ENCODE data around the gene CDK1.

Gene CDK1

DNA sequence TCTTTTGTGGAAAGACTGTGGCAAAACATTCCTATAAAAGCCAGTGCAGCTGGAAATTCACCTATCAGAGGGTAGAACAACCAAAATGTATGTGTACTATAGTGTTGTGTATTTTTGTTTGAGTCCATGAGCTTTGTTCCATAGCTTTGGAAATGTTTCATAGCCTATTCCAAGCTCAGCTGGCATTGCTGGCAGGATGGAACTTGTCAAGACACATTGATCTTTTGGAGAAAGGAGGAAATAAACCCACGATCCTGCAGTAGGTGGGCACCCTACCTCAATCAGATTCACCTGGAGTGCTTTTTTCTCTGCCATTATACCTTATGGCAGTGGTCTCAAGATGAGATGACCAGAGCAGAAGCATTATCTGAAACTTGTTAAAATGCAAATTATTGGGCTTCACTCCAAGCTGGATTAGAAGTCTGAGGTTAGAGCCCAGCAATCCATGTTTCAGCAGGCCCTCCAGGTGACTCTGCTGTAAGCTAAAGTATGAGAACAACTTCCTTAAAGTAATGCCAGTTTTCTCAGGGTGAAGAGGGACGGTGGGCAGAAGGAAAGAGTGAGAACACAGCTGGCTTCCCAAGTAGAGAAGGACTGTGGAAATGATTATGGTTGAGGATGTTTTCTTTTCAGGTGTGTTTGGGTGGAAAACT is 30.3 kb upstream of the CDK1 start:
- no peak for TF ChIP-seq JUND (IDR thresholded peaks at IDR 0.05; ENCODE audit: low read depth)
- in situ Hi-C loops (cut with HindIII; ENCODE audit: low pct_unique_long_range_greater_than_20kb, low sequenced_read_pairs): no loop called here
- no peak for DNase-seq (ENCODE audit: low read depth in 1 of 2, low spot score in 1 of 2)

DNA sequence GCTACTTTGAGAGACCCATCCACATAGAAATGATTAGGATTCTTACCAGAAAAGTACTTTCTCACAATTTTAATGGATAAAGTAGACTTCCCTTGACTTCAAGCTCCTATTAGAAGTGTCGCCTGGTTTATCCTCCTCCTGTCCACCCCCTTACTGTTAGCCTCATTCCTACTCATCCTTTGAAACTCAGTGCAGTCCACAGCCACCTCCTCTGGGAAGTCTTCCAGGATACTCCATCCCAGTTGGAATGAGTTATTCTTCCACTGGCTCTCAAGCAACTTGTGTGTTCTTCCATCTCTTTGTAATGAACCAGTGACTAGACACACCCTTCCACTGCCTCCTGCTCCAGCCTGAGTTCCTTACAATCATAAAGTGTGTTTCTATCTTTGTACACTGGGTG is 25.1 kb upstream of the CDK1 start:
- TF ChIP-seq JUND (IDR thresholded peaks at IDR 0.05; ENCODE audit: low read depth): no peak
- in situ Hi-C loops (cut with HindIII; ENCODE audit: low pct_unique_long_range_greater_than_20kb, low sequenced_read_pairs): no loop called here
- DNase-seq (ENCODE audit: low read depth in 1 of 2, low spot score in 1 of 2): no peak

DNA sequence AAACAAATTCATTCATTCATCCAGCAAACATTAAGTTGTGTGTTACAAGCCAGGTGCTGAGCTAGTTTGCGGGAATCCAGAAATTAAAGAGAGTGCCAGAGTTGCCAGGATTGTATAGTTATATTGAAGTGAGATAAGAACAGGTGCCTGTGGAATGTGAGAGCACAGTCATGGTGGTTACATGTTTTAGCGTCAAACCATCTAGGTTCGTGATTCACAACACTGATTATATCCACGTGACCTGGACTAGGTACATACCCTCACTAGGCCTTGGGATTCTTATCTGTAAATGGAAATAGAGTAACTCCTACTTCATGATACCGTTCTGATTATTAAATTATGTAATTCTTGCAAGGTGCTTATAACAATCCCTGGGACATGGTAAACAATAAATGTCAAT is 24.5 kb upstream of the CDK1 start:
- DNase-seq (ENCODE audit: low read depth in 1 of 2, low spot score in 1 of 2): no peak
- in situ Hi-C loops (cut with HindIII; ENCODE audit: low pct_unique_long_range_greater_than_20kb, low sequenced_read_pairs): no loop called here
- no peak for TF ChIP-seq JUND (IDR thresholded peaks at IDR 0.05; ENCODE audit: low read depth)

DNA sequence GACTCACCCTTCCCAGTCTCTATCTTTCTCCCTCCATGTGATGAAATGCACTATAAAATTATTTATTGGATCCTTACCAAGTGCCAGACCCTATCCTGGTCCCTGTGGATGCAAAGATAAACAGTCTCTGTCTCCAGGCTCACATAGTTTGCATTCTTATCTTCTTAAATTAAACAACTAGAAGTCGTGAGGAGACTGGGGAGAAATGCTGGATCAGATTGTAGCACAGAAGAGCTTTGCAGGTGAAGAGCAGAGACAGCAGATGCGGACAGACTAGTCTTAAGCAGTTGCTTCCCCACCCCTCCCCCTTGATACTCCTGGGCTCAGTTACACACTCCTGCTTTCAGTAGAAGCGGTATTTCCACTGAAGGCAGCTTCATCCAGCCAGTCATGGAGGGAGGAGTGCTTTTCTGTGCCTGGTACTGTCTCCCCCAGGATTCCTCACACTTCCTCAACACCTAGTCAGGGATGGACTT is 20.8 kb upstream of the CDK1 start:
- peak in 1 of 2 experiments; percentile 47 for DNase-seq (ENCODE audit: low read depth in 1 of 2, low spot score in 1 of 2)
- in situ Hi-C loops (cut with HindIII; ENCODE audit: low pct_unique_long_range_greater_than_20kb, low sequenced_read_pairs): no loop called here
- TF ChIP-seq JUND (IDR thresholded peaks at IDR 0.05; ENCODE audit: low read depth): no peak

DNA sequence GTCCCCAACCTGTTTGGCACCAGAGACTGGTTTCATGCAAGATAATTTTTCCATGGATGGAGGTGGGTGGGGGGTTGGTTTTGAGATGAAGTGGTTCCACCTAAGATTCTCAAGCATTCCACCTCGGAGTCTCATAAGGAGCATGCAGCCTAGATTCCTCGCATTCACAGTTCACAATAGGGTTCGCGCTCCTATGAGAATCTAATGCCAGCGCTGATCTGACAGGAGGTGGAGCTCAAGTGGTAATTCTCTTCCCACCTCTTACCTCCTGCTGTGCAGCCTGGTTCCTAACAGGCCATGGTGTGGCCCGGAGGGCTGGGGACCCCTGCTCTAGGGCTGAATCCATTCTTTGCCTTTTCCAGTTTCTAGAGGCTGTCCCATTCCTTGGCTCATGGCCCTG is 19.1 kb upstream of the CDK1 start:
- TF ChIP-seq JUND (IDR thresholded peaks at IDR 0.05; ENCODE audit: low read depth): no peak
- DNase-seq (ENCODE audit: low read depth in 1 of 2, low spot score in 1 of 2): no peak
- in situ Hi-C loops (cut with HindIII; ENCODE audit: low pct_unique_long_range_greater_than_20kb, low sequenced_read_pairs): no loop called here

DNA sequence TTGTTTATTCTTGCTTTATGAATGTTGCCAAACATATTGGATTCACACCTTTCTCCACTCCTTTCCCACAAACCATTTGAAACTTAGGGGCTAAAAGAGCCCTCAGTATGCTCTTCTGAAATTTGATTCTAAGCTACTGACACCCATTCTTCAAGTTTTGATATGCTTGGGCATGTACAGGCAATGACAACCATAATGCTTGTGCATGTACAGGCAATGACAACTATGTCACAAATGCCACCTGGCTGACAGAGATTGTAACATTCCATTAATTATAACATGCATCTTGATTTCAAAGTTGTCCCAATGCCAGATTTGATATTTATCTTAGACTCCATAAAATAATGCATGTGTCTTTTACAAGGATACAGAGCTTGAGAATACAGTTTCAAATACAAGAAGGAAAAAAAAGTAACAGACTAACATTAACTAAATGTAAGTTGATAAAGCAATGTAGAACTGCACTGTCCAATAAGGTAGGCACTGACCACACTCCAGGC is 17.5 kb upstream of the CDK1 start:
- in situ Hi-C loops (cut with HindIII; ENCODE audit: low pct_unique_long_range_greater_than_20kb, low sequenced_read_pairs): no loop called here
- no peak for TF ChIP-seq JUND (IDR thresholded peaks at IDR 0.05; ENCODE audit: low read depth)
- DNase-seq (ENCODE audit: low read depth in 1 of 2, low spot score in 1 of 2): no peak

DNA sequence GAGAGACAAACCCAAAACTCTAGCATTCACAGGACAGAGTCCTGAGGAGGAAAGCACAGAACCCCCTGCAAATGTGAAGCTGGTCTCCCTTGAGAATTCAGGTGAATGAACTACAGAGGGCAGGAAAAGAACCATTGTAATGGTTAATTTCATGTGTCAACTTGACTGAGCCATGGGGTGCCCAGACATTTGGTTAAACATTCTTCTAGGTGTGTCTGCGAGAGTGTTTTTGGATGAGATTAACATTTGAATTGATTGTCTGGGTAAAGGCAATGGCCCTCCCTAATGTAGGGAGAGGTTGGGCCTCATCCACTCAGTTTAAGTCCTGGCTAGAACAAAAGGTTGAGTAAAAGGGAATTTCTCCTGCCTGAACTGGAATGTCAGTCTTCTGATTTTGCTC is 15.7 kb upstream of the CDK1 start:
- in situ Hi-C loops (cut with HindIII; ENCODE audit: low pct_unique_long_range_greater_than_20kb, low sequenced_read_pairs): no loop called here
- no peak for DNase-seq (ENCODE audit: low read depth in 1 of 2, low spot score in 1 of 2)
- no peak for TF ChIP-seq JUND (IDR thresholded peaks at IDR 0.05; ENCODE audit: low read depth)

DNA sequence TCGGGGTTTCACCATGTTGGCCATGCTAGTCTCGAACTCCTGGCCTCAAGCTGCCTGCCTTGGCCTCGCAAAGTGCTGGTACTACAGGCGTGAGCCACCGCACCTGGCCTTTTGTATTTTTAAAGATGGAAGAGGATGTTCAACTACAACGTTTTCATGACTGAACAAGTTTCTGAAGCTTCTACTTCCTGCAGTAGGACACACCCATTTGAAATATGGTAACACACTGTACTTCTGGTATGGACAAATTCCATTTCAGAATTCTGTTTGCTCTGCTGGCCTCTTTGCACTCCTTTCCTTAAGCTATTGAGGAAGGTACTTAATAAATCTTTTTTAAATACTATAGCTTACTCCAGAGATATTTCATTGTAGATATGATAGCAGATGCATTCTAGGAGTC is 10.9 kb upstream of the CDK1 start:
- no peak for TF ChIP-seq JUND (IDR thresholded peaks at IDR 0.05; ENCODE audit: low read depth)
- no peak for DNase-seq (ENCODE audit: low read depth in 1 of 2, low spot score in 1 of 2)
- in situ Hi-C loops (cut with HindIII; ENCODE audit: low pct_unique_long_range_greater_than_20kb, low sequenced_read_pairs): no loop called here

DNA sequence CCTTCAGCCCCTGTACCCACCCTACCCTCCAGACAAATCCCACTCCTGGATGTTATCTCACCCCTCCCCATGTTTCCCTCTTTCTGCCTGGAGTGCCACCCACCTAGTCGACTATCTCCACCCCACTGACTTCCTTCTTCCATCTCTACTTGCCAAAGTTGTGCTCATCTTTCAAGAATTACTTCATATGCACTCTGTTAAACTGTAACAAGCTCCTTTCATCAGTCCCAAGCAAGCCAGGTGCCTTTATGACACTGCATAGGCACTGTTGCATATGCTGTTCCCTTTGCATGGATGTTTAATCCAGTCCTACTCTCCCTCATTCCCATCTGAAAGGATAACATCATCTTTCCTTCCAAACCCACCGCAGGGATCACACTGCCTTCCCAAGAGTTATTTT is 8.9 kb upstream of the CDK1 start:
- in situ Hi-C loops (cut with HindIII; ENCODE audit: low pct_unique_long_range_greater_than_20kb, low sequenced_read_pairs): no loop called here
- TF ChIP-seq JUND (IDR thresholded peaks at IDR 0.05; ENCODE audit: low read depth): no peak
- no peak for DNase-seq (ENCODE audit: low read depth in 1 of 2, low spot score in 1 of 2)

DNA sequence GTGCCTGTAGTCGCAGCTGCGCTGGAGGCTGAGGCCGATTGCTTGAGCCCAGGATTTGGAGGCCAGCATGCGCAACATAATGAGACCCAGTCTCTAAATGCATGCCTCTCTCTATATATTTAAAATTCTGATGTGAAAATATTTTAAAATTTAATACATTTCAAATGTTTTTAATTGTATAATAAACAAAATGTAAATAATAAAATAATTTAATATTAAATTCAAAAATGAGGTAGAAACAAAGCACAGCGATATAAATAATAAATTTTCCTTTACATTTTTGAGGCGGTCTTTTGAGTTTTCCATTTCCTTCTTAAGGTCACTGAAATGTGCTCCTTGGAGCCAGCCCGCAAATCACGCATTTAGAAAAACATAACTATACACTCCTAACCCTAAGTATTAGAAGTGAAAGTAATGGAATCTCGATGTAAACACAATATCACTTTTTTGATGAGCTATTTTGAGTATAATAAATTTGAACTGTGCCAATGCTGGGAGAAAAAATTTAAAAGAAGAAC is 523 bp upstream of the CDK1 start:
- in situ Hi-C loops (cut with HindIII; ENCODE audit: low pct_unique_long_range_greater_than_20kb, low sequenced_read_pairs): no loop called here

DNA sequence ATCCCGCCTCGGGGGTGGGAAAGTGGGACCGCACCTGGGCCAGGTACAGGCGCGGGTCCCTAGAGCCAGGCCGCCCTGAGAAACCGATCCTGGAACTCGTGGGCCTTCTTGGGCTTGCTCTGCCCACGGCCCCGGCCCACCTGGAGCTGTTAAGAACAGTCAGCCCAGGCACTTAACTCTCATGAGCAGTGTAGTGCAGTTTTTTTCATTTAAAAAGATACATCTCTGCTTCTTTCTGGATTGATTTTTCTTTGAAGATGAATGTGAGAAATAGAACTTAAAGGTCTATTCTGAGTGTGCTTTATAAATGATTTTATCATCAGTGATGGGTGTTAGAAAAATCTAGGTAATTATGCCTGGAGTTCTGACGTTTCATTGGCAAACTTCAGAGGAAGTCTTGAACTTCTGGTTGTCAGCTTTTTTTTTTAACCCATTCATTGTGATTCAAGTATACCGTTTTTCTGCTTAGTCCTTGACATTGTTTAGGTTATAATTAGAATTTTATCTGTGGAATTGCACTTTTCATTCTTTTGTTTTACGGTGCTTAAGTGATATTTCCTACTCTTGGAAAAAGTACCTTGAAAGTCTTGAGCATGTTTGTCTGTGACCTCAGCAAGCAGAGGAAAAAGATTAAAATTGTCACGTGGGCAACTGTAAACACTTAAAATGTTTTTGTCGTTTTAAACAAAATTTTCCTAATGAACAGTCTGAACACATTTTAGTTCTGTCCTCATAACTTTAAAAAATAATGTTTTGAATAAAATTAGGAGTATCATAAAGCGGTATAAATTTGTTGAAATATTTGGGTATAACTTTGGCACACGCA is 906 bp downstream of the CDK1 start:
- TF ChIP-seq JUND (IDR thresholded peaks at IDR 0.05; ENCODE audit: low read depth): no peak
- DNase-seq (ENCODE audit: low read depth in 1 of 2, low spot score in 1 of 2): peak in 1 of 2 experiments; percentile 53
- in situ Hi-C loops (cut with HindIII; ENCODE audit: low pct_unique_long_range_greater_than_20kb, low sequenced_read_pairs): no loop called here

More for the DNA sequence above, 523 bp upstream of the CDK1 start:
- DNase-seq (ENCODE audit: low read depth in 1 of 2, low spot score in 1 of 2): no peak
- TF ChIP-seq JUND (IDR thresholded peaks at IDR 0.05; ENCODE audit: low read depth): no peak

DNA sequence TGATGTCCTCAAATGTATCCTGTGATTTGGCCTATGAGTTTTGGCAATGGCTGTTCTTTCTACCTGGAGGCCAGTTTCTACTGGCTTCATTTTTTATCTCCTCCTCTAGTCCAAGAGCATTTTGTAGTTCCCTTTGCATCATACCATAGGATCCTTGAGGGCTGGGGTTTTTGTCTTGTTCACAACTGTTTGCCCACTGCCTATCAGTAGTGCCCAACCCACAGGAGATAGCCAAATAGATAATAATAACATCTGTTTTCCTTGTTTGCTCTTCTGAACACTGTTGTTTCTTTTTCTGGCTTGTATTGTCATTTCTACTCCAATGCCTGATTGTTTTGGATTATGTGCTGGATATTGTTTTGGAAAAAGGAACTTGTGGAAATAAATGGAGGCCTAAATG is 3.4 kb downstream of the CDK1 start:
- peak; percentile 39; the same call in 1 of the 2 replicates for TF ChIP-seq JUND (IDR thresholded peaks at IDR 0.05; ENCODE audit: low read depth)
- no peak for DNase-seq (ENCODE audit: low read depth in 1 of 2, low spot score in 1 of 2)
- in situ Hi-C loops (cut with HindIII; ENCODE audit: low pct_unique_long_range_greater_than_20kb, low sequenced_read_pairs): no loop called here

DNA sequence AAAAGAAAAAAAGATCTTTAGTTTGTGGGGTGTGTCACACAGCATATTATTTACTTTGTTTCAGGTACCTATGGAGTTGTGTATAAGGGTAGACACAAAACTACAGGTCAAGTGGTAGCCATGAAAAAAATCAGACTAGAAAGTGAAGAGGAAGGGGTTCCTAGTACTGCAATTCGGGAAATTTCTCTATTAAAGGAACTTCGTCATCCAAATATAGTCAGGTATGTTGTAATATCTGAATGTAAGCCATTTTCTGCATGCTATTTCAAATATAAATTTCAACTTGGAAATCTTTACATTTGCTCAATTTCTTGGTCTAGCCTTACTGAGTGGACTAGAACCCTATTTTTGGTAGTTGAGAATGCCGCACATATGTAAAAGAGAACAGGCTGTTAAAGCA is 6.4 kb downstream of the CDK1 start:
- no peak for DNase-seq (ENCODE audit: low read depth in 1 of 2, low spot score in 1 of 2)
- no peak for TF ChIP-seq JUND (IDR thresholded peaks at IDR 0.05; ENCODE audit: low read depth)
- in situ Hi-C loops (cut with HindIII; ENCODE audit: low pct_unique_long_range_greater_than_20kb, low sequenced_read_pairs): no loop called here

Data from T47D (cell line).